HG03565 (cell line): Measurements from ENCODE around the gene SEMA7A.

Source experiments
- ATAC-seq: cut with Tn5 transposase; IDR thresholded peaks from one replicate; pipeline ENCODE4 v1.9.1; 2021; ENCODE audit warnings: mild to moderate bottlenecking, moderate library complexity; ENCODE audit not compliant: unreplicated experiment

The SEMA7A gene

DNA sequence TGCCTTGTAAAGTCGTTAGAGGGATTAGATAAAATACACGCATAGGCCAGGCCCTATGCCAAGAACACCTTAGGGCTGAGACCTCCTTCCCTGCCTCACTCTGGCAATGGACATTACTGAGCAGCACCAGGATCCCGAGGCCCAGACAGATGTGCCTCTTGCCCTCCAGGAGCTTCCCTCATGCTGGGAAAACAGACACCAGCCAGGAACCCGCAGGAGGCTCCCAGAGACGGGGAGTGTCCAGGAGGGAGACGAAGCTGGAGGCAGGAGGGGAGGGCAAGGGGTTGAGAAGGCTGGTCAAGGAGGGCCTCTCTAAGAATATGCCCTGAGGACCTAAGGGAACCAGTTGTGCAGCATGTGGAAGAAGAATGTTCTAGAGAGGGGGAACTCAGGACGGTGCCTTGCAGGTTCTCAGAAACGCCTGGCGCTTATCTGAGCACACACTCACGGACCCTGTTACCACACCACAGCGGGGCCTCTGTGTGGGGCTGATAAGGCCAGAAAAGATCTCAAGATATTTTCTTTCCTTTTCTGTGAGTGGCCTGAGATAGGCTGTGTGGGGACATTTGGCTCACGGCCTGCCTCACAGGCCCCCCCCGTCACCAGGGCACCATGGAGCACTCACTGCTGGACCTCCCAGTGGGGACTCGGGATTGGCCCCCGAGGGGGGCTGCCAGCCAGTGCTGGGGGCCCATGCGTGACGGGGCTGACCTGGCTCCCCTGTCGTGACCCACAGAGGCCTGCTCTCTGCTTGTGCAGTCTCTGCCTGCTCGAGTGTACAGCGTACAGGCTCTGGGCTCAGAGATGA lies 44.3 kb downstream of the SEMA7A start:
- no peak for ATAC-seq

DNA sequence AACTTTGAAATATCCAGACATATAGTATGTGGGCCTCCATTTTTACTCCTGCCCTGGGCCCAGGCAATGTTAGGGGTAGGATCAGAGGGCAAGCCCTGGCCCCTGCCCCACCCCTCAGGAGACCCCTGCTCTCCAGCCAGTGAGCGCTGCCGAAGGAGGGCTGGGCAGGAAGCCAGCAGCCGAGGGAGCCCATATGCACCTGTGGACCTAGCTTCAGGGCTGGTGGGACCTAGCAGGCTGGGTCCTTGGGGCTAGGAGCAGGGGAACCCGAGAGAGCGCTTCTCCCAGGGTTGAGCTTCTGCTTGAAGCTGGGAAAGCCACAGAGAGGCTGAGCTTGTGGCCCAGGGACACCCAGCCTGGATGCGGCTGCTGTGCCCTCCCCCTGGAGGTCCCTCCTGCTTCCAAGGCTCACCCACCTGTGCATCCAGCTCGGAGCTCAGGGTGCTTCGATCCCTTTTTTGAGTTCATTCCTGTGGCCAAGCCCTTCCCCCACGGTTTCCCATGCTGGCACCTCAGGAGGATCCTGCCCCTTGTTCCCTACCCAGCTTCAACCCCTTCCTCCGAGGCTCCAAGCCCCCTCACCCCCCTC lies 45.3 kb downstream of the SEMA7A start:
- no peak for ATAC-seq

DNA sequence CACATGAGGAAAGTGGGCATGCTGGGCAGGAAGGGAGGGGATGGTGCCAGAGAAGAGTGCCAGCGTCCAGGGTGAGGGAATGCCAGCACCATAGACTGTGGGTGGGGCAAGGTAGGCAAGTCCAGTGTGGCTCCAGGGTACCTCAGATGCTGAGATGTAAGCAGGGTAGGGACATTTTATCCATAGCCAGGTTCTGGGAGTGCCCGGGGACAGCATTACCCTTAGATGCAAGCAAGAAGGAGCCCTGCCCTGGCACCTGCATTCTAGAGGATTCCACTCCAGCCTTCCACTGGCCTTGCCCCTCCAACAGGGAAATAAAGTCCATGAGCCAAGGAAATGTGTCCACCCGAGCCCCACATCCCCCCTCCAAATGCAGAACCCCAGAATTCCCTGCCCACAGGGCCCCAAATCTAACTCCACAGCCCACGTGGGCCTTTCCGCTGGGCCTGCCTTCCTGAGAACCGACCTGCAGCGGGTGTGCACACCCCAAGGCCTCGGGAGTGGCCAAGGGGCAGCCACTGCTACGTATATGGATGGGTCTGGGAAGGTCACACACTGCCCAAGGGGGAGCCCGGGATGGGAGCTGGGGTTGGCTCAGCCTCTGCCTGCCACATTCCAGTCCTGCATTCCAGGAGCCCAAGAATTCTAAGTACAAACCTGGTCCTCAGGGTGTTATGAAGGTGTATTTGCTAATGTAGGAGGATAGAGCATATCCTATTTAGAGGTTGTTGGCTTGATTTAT lies 46.0 kb downstream of the SEMA7A start:
- ATAC-seq = no peak

DNA sequence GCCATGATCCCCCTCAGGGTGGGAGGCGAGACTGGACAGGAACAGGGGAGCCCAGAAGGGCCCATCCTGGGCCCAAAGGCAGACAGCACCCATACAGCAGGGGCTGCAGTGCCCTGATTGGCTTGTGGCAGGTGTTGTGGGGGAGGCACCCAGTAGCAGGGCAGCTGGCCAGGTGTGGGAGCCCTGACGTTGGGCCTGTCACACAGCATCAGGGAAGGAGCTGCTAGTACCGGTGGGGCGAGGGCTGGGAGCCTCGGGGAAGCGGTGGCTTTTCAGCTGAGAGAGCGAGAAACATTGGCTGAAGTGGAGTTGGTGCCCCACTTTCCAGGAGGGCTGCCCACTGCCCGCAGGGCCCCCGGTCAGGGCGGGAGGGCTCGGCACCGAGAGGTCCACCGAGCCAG lies 46.6 kb downstream of the SEMA7A start:
- ATAC-seq = no peak

DNA sequence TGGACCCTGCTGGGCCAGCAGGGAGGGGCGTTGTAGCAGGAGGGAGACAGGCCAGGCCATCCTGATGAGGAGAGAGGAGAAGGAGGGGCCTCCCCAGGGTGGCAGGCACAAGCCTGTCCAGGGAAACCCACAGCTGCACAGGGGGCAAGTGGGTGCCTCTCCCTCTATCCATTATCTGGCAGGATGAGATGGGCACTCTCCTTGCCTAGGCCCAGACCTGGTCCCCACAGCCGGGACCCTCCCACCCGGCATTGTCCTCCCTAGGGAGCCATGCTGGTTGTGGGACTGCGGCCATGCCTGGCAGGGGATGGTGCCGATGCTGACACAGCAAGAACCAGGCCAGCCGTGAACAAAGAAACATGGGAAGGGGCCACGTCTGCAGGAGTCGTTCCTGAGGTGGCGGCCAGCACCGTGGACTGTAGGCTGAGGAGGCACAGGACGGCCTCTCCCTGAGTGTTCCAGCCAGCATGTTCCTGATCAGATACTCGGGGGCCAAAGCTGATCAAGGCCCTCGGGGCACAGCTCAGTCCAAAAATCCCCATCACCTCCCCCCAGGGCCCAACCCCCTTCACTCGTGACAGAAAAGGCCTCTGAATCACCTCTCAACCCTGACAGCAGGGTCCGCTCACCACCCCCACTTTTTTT lies 47.1 kb downstream of the SEMA7A start:
- no peak for ATAC-seq

DNA sequence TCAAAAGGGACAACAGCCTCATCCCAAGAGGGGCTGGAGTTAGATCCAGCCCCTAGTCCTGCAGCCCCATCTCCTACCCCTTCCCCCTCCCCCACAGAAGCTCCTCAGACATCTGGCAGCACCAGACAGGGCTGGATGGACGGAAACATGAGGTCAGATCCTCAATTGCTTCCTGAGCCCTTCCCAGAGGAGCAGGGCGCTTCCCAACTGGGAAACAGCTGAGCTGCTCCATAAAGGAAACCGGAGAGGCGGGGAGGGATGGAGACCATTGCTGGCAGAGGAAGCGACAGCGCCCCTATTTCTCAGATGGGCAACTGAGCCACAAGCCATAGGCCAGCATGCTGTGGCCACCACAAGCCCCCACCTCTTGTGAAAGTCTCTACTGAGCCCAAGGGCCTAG lies 48.0 kb downstream of the SEMA7A start:
- ATAC-seq = no peak

DNA sequence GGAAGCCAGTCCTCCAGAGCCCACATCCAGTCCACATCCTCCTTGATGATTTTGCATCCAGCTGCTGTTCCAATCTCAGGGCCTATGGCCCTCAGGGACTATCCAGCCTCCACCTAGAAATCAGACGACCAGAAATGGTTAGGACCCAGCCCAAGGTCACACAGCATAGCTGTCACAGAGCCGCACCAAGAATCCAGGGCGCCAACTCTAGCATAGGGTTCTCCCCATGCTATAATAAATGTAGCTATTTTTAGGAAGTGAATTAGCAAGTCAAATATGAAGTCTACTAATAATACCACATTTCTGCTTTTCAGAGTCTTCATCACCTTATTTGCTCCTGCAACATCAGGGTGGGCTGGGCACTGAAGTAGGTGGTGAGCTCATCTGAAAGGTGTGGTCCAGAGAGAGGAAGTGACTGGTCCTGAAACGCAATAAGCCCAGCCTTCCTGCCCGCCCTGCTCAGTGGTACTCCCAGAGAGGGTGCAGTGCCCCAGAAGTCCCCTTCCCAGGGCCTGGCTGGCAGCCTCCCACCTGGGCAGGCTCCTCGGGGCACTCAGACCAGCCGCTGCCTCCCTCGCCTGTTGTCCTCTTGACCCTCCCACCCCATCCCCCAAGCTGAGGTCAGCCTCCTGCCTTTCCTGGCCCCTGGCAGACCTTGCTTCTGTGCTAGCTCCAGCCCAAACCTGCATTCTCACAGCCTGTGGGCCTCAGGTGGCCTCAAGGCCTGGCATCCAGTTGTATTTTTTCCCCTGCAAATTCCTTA lies 48.7 kb downstream of the SEMA7A start:
- peak; percentile 53 for ATAC-seq

DNA sequence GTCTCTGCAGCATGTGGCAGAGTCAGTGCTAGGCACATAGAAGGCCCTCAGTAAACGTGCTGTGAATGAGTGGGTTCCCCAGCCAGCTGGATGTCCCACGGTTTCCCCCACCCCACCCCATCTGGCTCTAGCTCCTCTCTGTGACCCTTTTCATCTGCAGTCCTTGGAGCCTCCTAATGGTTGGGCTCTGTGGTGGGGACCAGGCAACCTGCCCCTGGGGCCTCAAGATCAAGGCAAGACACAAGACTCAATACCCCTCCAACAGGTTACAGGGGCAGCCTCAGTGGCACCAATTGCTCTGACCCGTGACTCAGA lies 49.2 kb downstream of the SEMA7A start:
- ATAC-seq = no peak

DNA sequence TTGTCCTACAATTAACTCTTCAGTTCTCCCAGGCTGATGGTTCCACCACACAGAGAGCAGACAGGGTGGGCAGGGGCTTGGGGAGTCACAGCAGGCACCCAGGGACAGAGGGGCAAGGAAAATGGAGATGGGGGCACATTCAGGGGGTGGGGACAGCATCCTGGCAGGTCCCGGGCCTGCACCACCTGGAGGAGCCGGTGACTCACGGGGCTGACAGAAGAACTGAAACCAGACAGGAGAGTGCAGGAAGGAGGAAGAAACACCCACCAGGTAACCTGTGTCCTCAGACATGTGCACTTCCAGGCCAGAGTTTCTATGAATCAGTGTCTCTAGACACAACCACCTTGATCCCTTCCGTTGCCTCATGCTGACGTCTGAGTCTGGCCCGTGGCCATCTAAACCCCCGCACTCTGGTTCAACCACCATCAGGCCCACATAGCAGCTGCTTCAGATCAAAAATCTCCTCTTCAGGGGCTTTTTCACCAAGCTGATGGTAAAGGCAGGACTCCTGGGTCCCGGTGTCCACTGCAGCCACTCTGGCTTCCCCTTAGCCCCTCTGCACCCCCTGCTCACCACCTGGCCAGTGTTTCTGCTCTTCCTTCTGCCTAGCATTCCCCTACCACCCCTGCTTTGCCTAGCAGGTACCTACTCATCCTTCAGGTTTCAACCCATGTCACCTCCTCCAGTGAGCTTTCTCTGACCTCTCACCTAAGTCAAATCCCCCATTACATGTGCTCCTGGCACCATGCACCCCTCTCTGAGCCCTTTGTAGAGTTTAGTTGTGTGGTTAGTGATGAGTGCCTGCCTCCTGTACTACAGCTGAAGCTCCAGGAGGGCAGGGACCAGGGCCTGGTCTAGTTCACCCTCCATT lies 49.8 kb downstream of the SEMA7A start:
- peak; percentile 42 for ATAC-seq

DNA sequence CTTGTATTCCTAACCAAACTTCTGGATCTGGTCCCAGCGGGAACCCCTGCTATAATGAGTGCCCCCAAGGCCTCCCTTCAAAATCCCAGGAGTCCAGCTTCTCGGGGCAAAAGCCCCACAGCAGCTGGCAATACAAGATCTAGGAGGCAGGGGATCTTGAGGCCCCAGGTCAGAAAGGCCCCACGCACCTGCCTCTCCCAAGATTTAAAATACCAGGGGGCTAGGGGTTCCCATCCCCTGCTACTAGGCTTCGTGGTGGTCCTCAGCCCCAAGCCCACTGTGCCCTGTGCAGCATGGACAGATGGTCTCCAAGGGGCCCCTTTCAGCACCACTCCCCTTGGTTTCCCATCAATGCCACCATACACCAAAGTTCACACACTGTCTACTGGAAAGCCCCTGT lies 50.5 kb downstream of the SEMA7A start:
- ATAC-seq = no peak

DNA sequence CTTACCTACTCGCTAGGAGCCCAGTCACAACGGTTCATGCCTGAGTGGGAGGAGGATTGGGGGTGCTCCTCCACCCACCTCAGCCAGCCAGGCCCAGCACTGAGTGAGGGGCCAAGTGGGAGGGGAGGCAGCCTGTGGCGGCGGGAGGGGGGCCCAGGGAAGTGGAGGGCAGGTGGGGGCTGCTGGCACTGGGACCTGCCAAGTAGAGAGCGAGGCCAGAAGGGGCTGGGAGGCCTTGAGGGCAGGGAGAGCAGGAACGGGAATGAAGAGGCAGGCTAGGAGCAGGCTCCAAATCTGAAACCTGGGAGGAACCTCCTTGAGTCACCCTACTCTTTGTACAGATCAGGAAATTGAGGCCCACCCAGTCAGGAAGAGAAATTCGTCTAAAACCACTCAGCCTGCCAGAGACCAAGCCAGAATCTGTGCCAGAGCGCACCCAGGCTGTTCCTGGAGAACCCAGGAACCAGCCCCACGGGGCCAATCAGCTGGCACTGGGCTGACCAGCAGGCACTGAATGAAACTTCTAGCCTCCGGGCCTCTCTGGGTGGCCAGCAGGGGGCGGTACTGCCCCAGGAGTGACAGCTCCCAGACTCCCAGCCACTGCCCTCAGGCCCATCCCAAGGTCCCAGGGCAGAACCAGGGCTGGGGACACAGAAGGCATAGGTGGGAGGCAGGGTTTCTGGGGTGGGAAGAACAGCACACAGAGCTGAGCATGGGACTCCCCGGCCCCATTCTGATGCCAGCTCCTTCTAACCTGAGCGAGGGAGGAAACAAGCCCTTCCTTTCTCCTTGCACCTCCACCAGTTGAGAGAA lies 51.5 kb downstream of the SEMA7A start:
- ATAC-seq = no peak

DNA sequence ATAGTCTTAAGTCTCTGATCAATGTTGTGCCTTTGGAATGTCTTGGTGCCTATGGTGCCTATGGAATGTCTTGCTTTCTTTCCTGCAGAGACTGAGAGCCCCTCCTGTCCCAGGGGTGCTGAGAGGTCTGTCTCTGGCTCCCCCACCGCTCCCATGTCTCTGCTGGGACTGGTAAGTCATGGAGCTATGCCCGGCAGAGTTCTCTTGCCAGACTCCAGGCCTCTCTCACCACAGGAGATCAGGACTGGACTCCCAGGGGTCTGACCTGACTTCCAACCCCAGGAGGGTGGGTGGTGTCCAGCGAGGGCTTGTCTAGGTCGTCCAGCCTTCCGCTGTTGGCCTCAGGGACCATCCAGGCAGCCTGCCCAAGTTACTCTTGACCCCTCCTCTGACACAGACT lies 52.3 kb downstream of the SEMA7A start:
- ATAC-seq = no peak

DNA sequence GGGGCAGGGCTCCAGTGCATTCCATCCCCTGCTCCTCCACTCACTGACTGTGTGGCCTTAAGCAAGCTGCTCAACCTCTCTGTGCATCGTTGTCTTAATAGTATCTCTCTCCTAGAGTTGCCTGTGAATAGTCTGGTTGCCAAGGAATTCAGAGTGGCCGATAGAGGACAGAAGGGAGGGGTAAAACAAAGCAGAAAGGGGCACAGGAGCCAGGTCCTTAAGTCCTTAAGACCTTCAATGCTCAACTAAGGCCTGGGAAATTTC lies 52.6 kb downstream of the SEMA7A start:
- no peak for ATAC-seq

DNA sequence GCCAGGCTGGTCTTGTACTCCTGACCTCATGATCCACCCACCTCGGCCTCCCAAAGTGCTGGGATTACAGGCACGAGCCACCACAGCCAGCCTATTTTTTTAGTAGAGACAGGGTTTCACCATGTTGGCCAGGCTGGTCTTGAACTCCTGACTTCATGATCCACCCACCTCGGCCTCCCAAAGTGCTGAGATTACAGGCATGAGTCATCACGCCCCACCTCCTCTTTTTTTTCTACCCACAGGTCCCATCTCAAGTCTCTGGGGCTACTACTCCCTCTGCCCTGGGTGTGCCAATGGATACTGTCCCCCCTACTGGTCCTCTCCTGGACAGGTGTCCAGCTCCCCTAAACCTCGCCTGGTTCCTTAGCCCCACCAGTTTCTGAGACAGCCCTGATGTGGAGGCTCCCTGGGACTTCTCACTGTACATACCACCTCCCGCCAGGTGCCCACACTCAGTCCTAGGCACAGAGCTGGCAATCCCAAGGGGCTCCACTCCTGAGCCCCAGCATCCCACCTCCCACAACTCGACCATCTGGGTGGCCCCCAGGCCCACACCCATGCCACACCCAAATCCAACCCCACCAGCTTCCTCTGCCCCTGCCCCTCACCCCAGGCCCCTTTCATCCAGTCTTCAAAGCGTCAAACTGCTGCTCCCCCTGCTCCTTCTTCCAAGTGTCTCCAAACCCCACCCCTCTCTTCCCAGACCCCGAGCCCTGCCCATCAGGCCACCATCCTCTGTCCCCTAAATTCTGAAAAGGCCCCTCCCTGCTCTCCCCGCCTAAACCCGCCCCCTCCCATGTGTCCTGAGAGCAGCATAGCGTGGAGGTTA lies 53.2 kb downstream of the SEMA7A start:
- no peak for ATAC-seq

DNA sequence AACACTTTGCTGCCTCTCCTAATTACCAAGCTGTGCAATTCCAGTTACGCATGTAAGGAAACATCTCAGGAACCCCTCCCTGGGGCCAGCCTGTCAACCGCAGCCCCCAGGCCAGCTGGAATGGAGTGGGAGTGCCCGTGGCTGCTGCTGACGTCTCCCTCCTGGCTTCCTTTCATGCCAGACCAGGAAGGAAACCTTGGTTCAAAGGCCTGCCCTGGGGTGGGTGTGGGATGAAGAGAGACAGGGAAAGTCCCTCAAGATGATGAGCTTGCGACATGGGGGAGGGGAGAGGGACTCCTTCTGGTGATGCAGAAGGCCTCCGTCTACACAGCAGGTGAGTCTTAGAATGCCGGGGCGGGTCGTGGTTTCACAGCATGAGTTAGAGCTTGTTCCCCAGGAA lies 54.9 kb downstream of the SEMA7A start:
- ATAC-seq = no peak

DNA sequence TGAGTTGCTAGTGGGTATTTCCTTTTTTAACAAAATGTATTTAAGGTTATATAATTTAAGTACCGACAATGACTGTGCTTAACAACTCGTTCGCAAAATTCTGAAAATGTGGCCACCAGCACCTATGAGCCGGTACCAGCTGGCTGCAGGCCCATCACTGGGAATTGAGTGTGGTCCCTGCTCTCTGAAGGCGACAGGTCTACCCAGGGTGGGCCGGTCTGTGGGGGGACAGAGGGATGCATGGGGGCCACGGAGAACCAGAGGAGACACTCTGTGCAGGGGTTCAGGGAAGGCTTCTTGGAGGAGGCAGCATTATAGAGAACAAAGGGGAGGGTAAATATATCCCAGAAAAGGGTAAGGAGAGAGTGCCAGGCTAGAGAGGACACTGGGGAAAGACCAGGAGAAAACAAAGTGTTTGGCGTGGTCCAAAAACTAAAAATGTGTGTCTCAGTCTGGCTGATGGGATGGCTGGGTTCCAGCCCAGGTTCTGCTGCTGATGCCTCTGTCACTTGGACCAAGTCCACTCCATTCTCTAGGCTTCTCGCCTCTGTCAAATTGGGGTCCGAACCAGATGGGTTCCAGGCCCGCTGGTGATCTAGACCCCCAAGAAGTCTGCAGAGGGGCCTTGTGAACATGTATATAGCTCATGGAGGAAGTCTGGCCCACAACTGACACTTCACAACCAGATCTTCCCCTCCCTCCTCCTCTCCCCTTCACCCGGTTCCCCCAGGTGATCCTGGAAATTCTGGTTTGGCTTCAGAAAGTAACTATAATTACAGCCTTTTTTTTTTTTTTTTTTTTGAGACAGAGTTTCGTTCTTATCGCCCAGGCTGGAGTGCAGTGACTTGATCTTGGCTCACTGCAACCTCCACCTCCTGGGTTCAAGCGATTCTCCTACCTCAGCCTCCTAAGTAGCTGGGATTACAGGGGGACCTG lies 55.7 kb downstream of the SEMA7A start:
- no peak for ATAC-seq

DNA sequence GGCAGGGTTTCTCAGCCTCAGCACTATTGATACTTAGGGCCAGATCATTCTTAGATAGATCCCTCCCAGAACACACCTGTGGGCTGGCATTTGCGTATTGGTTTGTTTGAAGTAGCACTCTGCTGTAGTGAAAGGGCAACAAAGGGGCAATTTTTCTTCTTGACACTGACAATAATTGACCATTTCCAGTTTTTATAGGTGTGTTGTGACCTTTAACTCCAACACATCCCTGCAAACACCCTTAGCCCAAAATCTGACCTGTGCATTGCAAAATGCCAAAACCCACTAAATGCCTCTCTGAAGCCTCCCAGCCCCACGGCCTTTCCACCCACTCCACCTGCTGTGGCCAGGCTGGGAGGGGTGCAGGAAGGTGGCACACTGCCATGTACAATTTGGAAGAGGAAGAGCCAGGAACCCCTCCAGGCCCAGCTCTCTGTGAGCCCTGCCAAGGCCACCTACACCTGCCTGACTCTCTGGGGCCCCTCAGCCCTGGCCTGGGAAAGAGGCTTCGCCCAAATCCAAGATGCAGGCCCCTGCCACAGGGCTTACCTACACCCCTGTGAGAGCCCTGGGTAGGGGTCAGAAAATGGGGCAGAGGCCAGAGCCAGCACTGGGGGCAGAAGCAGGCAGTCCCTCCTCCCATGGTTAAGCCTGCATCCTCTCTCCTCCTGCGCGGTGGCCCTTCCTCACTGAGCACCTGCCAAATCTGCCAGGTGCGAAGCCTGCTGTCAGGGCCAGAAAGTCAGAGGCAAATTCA lies 56.8 kb downstream of the SEMA7A start:
- no peak for ATAC-seq
